Kidney (tissue), 14 donors: ENCODE results near the gene DTWD2. TPM values are rescaled to one million over a fixed set of nuclear protein-coding genes. Genes with fewer than 3 reads are reported as not detected.

Source experiments
- DNase-seq, 5 donors: peaks; one replicate each; pipeline ENCODE4 v3.0.0-alpha.2; 2013 to 2020
- FAIRE-seq: peaks from 2 replicates; lab custom pipeline; 2012; peaks lifted over from hg19 to GRCh38; lab: Jason Lieb, UNC
- H3K27ac ChIP-seq, 2 donors: one replicate each; pipeline ENCODE4 v1.7.0; 2013; ENCODE audit warnings: low read depth in 2 of 2, low read length in 2 of 2, inconsistent platforms in 1 of 2
- H3K27me3 ChIP-seq: one replicate; pipeline ENCODE4 v1.7.1; 2013; ENCODE audit warnings: low read length, inconsistent platforms; ENCODE audit not compliant: control insufficient read depth, insufficient read depth
- H3K36me3 ChIP-seq, 3 donors: one replicate each; pipeline versions ENCODE4 v1.7.0 to v1.7.1; 2013; ENCODE audit warnings: low read length in 3 of 3, control low read depth in 1 of 3, inconsistent platforms in 1 of 3; ENCODE audit not compliant: insufficient read depth in 3 of 3, control insufficient read depth in 2 of 3
- H3K4me1 ChIP-seq, 3 donors: one replicate each; pipeline versions ENCODE4 v1.7.0 to v1.7.1; 2013; ENCODE audit warnings: low read length in 3 of 3, inconsistent platforms in 1 of 3, low read depth in 1 of 3; ENCODE audit not compliant: control insufficient read depth in 2 of 3, insufficient read depth in 2 of 3
- H3K4me3 ChIP-seq, 3 donors: one replicate each; pipeline versions ENCODE4 v1.7.0 to v1.8.1; 2013; ENCODE audit warnings: low read length in 3 of 3, control low read depth in 1 of 3, inconsistent platforms in 1 of 3
- H3K9ac ChIP-seq, 3 donors: one replicate each; pipeline versions ENCODE4 v1.7.0 to v1.7.1; 2013; ENCODE audit warnings: low read length in 3 of 3, control low read depth in 1 of 3, inconsistent platforms in 1 of 3
- H3K9me3 ChIP-seq, 3 donors: one replicate each; pipeline versions ENCODE4 v1.7.0 to v1.7.1; 2013; ENCODE audit warnings: low read length in 3 of 3, control low read depth in 1 of 3, inconsistent platforms in 1 of 3; ENCODE audit not compliant: control insufficient read depth in 2 of 3, insufficient read depth in 1 of 3
- intact Hi-C: fragments of 100-400 bp; cut with DNase I; formaldehyde crosslinking; loops from one replicate; pipeline ENCODE4 v1.11.1; 2022
- polyA plus RNA-seq: library from polyadenylated mRNA; stranded (reverse); fragments of 350-450 nt; fragmentation: Illumina TruSeq; extraction: RNeasy Lipid Tissue Mini Kit (QIAGEN cat#74804); gene quantifications from one replicate; pipeline ENCODE4 v1.2.3, GENCODE V29; 2014; ENCODE audit warnings: low read depth, low replicate concordance; ENCODE audit not compliant: insufficient read depth
- total RNA-seq: library from RNA; stranded (reverse); fragmentation: NEBNext Ultra II Directional; extraction: Animal tissue kit (Norgen Biotek cat#: 25700); gene quantifications from one replicate; pipeline ENCODE4 v1.2.1, GENCODE V29; 2021
- TF ChIP-seq, protein P1 (sequence below): IDR thresholded peaks from 3 replicates; pipeline ENCODE4 v1.5.1; 2012; ENCODE audit warnings: mild to moderate bottlenecking, moderate library complexity, borderline replicate concordance; ENCODE audit not compliant: insufficient read depth; ENCODE audit errors: extremely low read depth
- donor health status: control.
- donor health status: control.
- donor health status: control.
- donor health status: control.
- donor health status: control.
- donor health status: DM: yes; HTN: yes; CAD: no.
- donor health status: Normal renal cell carcinoma (clear cell type).

The DTWD2 gene
- total and polyA plus RNA-seq, 2 donors from 2014 or later: 3.7 to 12.4 TPM

DNA sequence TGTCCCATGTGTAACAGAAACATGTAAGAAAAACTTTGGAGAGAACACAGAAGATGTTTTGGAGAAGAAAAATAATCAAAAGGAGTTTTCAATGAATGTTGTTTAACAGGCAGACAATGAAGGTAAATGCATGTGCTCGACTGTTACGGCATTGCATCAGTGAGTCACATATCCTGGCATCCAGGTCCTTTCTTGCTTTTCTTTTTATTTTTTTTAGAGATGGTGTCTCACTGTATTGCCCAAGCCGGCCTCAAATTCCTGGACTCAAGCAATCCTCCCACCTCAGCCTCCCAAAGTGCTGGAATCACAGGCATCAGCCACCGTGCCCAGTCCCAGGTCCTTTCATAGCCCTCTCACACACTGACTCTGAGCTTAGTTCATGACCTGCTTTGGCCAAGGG lies 181.8 kb downstream of the DTWD2 start:
- H3K9ac ChIP-seq: no peak overlapping the region
- intact Hi-C loops: no loop called here
- H3K27me3 ChIP-seq: no peaks in the 10 kb centered on the region
- no peaks in the 10 kb centered on the region for H3K36me3 ChIP-seq
- H3K9me3 ChIP-seq: no peaks in the 10 kb centered on the region
- DNase-seq: no peak
- H3K4me3 ChIP-seq: no peak overlapping the region
- TF ChIP-seq, protein P1, sequence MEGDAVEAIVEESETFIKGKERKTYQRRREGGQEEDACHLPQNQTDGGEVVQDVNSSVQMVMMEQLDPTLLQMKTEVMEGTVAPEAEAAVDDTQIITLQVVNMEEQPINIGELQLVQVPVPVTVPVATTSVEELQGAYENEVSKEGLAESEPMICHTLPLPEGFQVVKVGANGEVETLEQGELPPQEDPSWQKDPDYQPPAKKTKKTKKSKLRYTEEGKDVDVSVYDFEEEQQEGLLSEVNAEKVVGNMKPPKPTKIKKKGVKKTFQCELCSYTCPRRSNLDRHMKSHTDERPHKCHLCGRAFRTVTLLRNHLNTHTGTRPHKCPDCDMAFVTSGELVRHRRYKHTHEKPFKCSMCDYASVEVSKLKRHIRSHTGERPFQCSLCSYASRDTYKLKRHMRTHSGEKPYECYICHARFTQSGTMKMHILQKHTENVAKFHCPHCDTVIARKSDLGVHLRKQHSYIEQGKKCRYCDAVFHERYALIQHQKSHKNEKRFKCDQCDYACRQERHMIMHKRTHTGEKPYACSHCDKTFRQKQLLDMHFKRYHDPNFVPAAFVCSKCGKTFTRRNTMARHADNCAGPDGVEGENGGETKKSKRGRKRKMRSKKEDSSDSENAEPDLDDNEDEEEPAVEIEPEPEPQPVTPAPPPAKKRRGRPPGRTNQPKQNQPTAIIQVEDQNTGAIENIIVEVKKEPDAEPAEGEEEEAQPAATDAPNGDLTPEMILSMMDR: no peak
- H3K27ac ChIP-seq: no peak overlapping the region
- H3K4me1 ChIP-seq: no peaks in the 10 kb centered on the region
- no peak for FAIRE-seq

DNA sequence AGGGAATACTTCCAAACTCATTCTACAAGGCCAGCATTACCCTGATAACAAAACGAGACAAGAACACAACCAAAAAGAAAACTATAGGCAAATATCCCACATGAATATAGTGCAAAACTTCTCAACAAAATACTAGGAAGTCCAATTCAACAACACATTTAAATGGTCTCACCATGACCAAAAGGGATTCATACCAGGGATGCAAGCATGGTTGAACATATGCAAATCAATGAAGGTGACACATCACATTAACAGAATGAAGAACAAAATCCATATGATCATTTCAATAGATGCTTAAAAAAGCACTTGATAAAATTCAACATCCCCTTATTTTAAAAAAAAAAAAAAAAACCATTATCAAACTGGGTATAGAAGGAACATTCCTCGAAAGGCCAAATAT lies 186.0 kb downstream of the DTWD2 start:
- TF ChIP-seq, protein P1: no peak
- Histone ChIP-seq H3K4me3 (no peak overlapping the region), H3K27ac (no peak overlapping the region), H3K9ac (no peak overlapping the region), H3K27me3 (no peaks in the 10 kb centered on the region), H3K36me3 (no peaks in the 10 kb centered on the region), H3K4me1 (no peaks in the 10 kb centered on the region), H3K9me3 (no peaks in the 10 kb centered on the region)
- DNase-seq: no peak
- FAIRE-seq: no peak
- intact Hi-C loops: no loop called here

GRCh38 chr5:118796081-118796480 lies 192.3 kb downstream of the DTWD2 start:
- Histone ChIP-seq H3K27ac (no peak overlapping the region), H3K36me3 (no peaks in the 10 kb centered on the region), H3K9ac (no peak overlapping the region), H3K9me3 (no peaks in the 10 kb centered on the region), H3K4me3 (no peak overlapping the region), H3K27me3 (no peaks in the 10 kb centered on the region), H3K4me1 (peaks cover 0 to 4% (median 0%) of the 10 kb centered on the region in 3 donors)
- no peak for FAIRE-seq
- intact Hi-C loops: loop anchor here (10.0 kb wide), 1 partner anchor 1341 kb away; no protein-coding TSS in a partner anchor
- TF ChIP-seq, protein P1: no peak
- DNase-seq: no peak

- Histone ChIP-seq H3K36me3 (no peaks in the 10 kb centered on the region), H3K27ac (no peak overlapping the region), H3K9me3 (no peaks in the 10 kb centered on the region), H3K27me3 (no peaks in the 10 kb centered on the region), H3K4me1 (peaks cover 0 to 4% (median 0%) of the 10 kb centered on the region in 3 donors), H3K9ac (no peak overlapping the region), H3K4me3 (no peak overlapping the region)
- intact Hi-C loops: loop anchor here (10.0 kb wide), 1 partner anchor 1339 kb away; no protein-coding TSS in a partner anchor
- DNase-seq (no peak), FAIRE-seq (no peak)
- TF ChIP-seq, protein P1: no peak
Observed at GRCh38 chr5:118794281-118794680, 194.1 kb downstream of the DTWD2 start.
